NCI-H2227 (cell line): Measurements from ENCODE around the gene SETDB1.
A peak's percentile ranks its signal among the peaks of the same experiment; 100 is the strongest.
"Not testable (repeated sequence)": the region's sequence is repeated elsewhere in the genome, so short reads cannot be mapped to it uniquely, and the experiment has no call there.

Source experiments
- DNase-seq: peaks from one replicate; lab custom pipeline; 2025; ENCODE audit not compliant: unreplicated experiment; lab: John Stamatoyannopoulos, UW

Gene SETDB1

GRCh38 chr1:150926097-150926741 is at the start of gene SETDB1:
Gene SETDB1, plus strand, starts transcription at chr1:150926363. Its CDS starts 1,352 bp downstream, at chr1:150927715.
- DNase-seq = peak; percentile 99

DNA sequence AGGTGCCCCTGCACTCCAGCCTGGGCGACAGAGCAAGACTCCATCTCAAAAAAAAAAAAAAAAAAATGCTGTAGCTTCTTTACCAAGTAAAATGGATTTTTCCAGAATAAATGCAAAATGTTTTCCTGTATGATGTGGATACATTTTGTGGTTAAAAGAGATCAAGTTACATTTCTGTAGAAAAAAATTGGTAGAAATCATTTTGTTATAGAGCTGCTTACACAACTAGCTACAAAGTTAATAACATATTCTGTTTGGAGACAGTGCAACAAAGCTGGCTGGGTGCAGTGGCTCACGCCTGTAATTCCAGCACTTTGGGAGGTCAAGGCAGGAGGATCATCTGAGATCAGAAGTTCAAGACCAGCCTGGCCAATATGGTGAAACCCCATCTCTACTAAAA is 47.2 kb upstream of the SETDB1 start:
- not testable (repeated sequence) for DNase-seq

- DNase-seq = no peak
Observed at GRCh38 chr1:150881331-150882070, 44.7 kb upstream of the SETDB1 start.

GRCh38 chr1:150883121-150883520 is 43.0 kb upstream of the SETDB1 start:
- DNase-seq = not testable (repeated sequence)

DNA sequence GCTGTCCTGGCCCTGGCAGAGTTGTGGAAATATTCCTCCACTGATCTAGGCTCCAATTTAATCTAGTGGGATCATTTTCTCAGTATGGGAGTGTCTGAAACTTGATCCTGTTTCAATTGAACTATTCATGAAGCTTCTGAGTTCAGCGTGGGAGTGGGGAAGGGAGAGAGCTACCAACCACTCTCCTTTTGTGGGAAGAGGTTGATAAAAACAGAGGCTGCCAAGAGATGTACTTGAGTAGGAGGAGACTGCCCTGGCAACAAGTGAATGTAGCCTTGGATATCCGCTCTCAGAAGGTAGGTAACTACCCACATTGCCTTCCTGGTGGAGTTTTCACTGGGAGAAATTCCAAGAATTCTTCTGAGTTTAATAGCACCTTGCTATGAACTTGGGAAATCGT is 39.1 kb upstream of the SETDB1 start, which contains the start of gene CTXND2:
Gene CTXND2, plus strand, starts transcription at position 119 of the 400 bp plus-strand sequence. CDS start 25,179 bp downstream, outside the sequence.
- no peak for DNase-seq

GRCh38 chr1:150888727-150889126 is 37.4 kb upstream of the SETDB1 start:
- no peak for DNase-seq

DNA sequence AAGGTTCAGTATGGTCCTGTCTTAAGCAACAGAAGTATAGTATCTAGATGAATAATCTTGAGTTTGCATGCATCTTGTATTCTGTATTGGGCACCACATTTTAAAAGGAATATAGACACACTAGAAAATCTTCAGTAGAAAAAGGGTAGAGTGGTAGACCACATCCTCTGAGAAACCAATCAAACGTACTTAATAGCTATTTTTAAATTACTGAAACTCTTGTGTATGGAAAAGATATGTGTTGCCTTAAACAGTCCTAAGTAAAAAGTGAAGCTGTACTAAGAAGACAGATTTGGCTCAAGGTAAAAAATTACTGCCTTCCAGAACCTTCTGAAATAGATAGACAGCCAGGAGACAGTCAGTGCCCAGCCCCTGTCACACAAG is 36.1 kb upstream of the SETDB1 start:
- no peak for DNase-seq

DNA sequence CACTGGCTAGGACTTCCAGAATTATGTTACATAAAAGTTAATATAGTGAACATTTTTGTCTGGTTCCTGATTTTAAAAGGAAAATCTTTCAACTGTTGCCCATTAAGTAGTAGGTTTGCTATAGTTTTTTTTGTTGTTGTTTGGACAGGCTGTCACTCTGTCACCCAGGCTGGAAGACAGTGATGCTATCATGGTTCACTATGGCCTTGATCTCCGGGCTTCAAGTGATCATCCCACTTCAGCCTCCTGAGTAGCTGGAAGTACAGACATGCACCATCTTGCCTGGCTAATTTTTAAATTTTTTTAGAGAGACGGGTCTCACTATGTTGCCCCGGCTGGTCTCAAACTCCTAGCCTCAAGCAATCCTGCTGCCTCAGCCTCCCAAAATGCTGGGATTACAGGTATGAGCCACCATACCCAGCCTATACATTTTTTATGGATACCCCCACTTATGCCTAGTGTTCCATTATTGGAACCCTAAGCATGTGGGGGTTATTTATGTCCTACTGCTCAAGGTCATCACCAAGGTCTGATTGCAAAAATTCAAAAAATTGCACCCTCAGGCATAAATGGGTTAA is 32.7 kb upstream of the SETDB1 start:
- no peak for DNase-seq

- DNase-seq = peak; percentile 15
Observed at GRCh38 chr1:150895618-150896017, 30.5 kb upstream of the SETDB1 start.

DNA sequence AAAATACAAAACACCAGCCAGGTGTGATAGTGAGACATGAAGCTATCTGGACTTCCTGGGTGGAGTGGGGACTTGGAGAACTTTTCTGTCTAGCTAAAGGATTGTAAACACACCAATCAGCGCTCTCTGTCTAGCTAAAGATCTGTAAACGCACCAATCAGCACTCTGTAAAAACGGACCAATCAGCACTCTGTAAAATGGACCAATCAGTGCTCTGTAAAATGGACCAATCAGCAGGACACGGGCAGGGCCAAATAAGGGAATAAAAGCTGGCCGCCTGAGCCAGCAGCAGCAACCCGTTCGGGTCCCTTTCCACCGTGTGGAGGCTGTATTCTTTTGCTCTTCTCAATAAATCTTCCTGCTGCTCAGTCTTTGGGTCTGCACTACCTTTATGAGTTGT is 26.4 kb upstream of the SETDB1 start:
- not testable (repeated sequence) for DNase-seq

DNA sequence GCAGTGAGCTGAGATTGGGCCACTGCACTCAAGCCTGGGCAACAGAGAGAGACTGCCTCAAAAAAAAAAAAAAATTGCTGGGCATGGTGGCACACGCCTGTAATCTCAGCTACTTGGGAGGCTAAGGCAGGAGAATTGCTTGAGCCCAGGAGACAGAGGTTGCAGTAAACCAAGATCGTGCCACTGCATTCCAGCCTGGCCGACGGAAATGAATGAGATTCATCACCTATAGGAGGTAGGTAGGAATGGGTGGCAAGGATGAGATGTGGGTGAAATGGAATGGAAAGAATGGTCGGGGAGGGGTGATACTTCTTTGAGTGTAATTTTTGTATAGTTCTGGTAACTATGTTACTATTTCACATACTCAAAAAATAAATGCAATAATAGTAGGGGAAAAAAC is 23.8 kb upstream of the SETDB1 start:
- DNase-seq = no peak

GRCh38 chr1:150902751-150903150 is 23.4 kb upstream of the SETDB1 start:
- no peak for DNase-seq

DNA sequence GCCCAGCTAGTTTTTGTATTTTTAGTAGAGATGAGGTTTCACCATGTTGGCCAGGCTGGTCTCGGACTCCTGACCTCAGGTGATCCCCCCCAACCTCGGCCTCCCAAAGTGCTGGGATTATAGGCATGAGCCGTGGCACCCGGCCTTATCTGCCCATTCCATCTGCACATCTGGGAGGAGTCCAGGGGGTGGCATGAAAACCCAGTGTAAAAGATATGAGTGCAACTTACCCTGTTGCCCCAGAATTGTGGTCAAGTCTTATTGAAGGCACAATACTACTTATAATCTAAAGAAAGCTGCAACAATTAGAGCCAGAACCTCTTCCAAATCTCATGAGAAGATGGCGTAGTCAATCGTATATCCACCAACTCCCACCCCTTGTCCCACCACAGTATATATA is 20.9 kb upstream of the SETDB1 start:
- no peak for DNase-seq

DNA sequence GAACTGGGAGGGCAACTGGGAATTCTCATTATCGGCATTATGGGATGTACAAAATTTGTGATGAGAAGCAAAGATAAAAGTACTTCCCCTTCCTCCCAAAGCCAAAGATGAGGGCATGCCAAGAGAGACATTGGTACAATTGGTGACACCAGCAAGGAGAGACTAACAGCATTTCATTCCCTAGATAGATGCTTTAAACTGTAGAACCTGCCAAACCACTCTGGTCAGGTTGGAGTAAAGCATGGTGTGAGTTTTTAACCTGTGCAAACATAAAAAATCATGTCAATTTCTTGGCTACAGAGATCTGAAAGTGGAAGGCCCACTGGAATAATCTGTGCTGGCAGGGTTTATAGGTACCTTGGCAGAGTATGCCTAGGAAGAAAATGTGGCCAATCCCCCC is 19.8 kb upstream of the SETDB1 start:
- no peak for DNase-seq

DNA sequence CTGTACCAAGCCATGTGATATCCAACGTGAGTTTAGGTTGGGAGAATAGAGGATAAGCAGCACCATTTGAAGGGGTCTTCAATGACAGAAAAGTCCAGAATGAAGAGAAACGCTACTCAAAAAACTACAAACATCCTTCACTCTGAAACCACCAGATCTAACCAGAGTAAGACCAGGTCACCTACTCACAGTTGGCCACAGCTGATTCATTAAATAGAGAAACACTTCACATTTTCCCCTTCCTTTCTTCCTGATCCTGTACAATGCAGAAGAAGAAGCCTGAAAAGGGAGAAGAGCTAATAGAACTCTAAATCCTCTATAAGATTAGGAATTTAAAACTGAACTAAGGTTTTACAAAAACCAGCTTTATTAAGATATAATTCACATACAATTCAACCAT is 19.4 kb upstream of the SETDB1 start:
- DNase-seq = no peak

DNA sequence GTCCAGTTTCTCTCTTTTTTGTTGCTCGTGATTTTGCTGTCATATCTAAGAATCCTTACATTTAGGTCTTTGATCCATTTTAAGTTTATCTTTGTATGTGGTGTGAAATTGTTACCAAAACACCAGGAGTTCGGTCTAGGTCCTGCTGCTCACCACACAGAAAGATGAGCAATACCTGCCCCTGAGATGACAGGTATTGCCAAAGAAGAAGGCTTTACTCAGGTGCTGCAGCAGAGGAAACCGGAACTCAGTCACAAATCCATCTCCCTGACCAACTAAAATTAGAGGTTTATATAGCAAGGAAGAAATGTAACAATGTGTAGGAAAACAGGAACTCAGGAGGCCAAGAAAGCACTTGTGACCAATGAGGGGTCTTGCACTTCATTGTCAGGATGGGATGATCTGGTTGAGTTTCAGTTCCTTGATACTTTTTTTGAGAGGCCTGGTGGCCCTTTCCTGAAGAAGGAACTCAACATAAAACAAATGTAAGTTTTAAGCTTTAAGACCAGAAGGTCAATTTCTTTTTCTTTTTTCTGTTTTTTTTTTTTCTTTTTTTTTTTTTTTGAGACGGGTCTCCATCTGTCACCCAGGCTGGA is 16.5 kb upstream of the SETDB1 start:
- DNase-seq = no peak

DNA sequence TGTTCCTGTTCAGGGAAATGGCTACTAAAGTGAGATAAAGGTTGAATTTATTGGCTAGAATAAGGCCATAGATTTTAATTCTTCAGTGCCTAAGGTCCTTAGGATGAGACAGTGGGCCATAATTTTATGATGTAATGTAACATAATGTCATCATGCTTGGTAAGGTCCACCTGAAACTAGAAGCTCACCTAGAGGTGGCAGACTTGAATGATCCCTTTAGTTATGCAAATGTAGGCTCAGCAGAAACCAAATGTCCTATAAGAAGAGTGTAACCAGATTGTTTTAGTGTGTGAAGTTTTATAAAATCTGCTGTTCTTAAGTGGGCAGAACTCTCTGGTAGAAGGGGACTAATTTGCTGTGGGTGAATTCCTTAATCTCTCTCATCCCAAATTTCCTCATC is 13.5 kb upstream of the SETDB1 start:
- no peak for DNase-seq

DNA sequence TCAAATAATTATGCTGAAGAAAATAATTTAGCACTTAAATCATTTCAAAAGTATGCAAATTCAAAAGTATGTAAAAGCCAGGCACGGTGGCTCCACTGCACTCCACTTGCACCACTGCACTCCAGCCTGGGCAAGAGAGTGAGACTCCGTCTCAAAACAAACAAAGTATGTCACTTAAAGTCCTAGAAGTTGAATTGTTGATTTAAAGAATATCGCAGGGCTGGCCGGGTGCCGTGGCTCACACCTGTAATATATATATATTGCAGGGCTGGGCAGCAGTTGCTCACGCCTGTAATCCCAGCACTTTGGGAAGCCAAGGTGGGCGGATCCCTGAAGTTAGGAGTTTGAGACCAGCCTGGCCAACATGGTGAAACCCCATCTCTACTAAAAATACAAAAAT is 8.8 kb upstream of the SETDB1 start:
- no peak for DNase-seq

DNA sequence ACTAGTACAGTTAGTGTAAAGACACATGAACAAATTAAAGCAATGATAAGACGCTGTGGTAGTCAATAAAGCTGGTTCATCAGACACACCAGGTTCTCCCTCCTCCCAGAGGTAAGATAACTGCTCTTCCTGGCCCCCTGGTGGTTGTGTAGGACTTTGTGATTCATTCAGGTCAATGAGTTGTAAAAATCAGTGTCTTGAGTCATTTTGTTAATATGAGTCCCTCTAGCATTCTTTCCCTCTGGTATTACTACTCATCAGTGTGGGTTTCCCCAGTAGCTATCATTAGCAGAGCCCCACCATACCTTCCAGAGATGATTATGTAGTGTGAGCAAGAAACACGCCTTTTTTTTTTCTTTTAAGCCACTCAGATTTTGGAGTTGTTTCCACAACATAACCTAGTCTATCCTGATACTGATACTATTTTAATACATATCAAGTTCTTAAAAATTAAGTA is 3.6 kb upstream of the SETDB1 start:
- peak; percentile 80 for DNase-seq

GRCh38 chr1:150925080-150925479 is 1.1 kb upstream of the SETDB1 start:
- DNase-seq = peak; percentile 60

DNA sequence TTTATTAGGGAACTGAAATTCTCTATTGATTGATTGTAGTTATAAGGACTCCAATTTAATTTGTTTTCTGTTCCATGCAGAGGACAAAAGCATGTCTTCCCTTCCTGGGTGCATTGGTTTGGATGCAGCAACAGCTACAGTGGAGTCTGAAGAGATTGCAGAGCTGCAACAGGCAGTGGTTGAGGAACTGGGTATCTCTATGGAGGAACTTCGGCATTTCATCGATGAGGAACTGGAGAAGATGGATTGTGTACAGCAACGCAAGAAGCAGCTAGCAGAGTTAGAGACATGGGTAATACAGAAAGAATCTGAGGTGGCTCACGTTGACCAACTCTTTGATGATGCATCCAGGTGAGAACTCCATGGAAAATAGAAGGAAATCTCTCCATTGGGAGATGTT is 1.5 kb downstream of the SETDB1 start:
- no peak for DNase-seq

GRCh38 chr1:150928286-150928685 is 2.1 kb downstream of the SETDB1 start:
- no peak for DNase-seq
